Activated naive CD4-positive, alpha-beta T cell treated with anti-CD3 and anti-CD28 coated beads, Interleukin-2, amount 50 U/mL, for 16 hours (primary cell): ENCODE measurements around the gene DENND5A.

Source experiments
- DNase-seq: peaks from one replicate; pipeline ENCODE4 v3.0.0-alpha.2; 2020

DENND5A gene

GRCh38 chr11:9094420-9094819 is 170.7 kb downstream of the DENND5A start:
- DNase-seq: no peak

- no peak for DNase-seq
Measured at GRCh38 chr11:9092853-9093778, 172.0 kb downstream of the DENND5A start.

- DNase-seq: no peak
Measured at GRCh38 chr11:9092072-9092471, 173.1 kb downstream of the DENND5A start.

- no peak for DNase-seq
Measured at GRCh38 chr11:9091044-9091922, 173.9 kb downstream of the DENND5A start, which contains the start of gene SCUBE2. Gene SCUBE2 (minus strand): TSS chr11:9091599. CDS start chr11:9091528, 71 bp downstream.

- no peak for DNase-seq
Measured at GRCh38 chr11:9090488-9091043, 174.6 kb downstream of the DENND5A start.

GRCh38 chr11:9089636-9090035 is 175.5 kb downstream of the DENND5A start:
- DNase-seq: no peak

- no peak for DNase-seq
Measured at GRCh38 chr11:9089061-9089460, 176.1 kb downstream of the DENND5A start.
